GM18951 (cell line): Measurements from ENCODE around the gene TMEM208.

Experiments used
- POLR2A ChIP-seq: IDR thresholded peaks from 4 replicates; pipeline ENCODE4 v1.6.1; 2011; ENCODE audit warnings: mild to moderate bottlenecking; ENCODE audit not compliant: insufficient read length, insufficient read depth; ENCODE audit errors: extremely low read depth
- in situ Hi-C: fragments of 300-500 bp; cut with MboI; formaldehyde crosslinking; loops from one replicate; pipeline ENCODE4 v1.12.0; 2022; ENCODE audit warnings: low sequenced_read_pairs, mixed read lengths, inconsistent platforms; ENCODE audit not compliant: unreplicated experiment

TMEM208 gene

GRCh38 chr16:67249178-67250044 lies 22.5 kb downstream of the TMEM208 start:
- in situ Hi-C loops: no loop called here
- TF ChIP-seq POLR2A: no peak

- no peak for TF ChIP-seq POLR2A
- in situ Hi-C loops: no loop called here
Observed at GRCh38 chr16:67250045-67250327, 23.1 kb downstream of the TMEM208 start.

GRCh38 chr16:67252609-67253497 lies 25.9 kb downstream of the TMEM208 start:
- in situ Hi-C loops: no loop called here
- TF ChIP-seq POLR2A: no peak

GRCh38 chr16:67254801-67255552 lies 28.0 kb downstream of the TMEM208 start:
- TF ChIP-seq POLR2A: no peak
- in situ Hi-C loops: no loop called here

- TF ChIP-seq POLR2A: no peak
- in situ Hi-C loops: no loop called here
Observed at GRCh38 chr16:67255553-67256221, 28.8 kb downstream of the TMEM208 start.

GRCh38 chr16:67256701-67257230 lies 29.8 kb downstream of the TMEM208 start:
- TF ChIP-seq POLR2A: no peak
- in situ Hi-C loops: no loop called here

GRCh38 chr16:67257486-67258160 lies 30.7 kb downstream of the TMEM208 start:
- TF ChIP-seq POLR2A: no peak
- in situ Hi-C loops: no loop called here

- in situ Hi-C loops: no loop called here
Observed at GRCh38 chr16:67258161-67258835, 31.4 kb downstream of the TMEM208 start.

GRCh38 chr16:67259705-67260104 lies 32.8 kb downstream of the TMEM208 start:
- TF ChIP-seq POLR2A: no peak
- in situ Hi-C loops: no loop called here

More at GRCh38 chr16:67258161-67258835, 31.4 kb downstream of the TMEM208 start:
- no peak for TF ChIP-seq POLR2A

GRCh38 chr16:67260426-67261063 lies 33.6 kb downstream of the TMEM208 start:
- in situ Hi-C loops: no loop called here
- no peak for TF ChIP-seq POLR2A

GRCh38 chr16:67263201-67263600 lies 36.3 kb downstream of the TMEM208 start:
- in situ Hi-C loops: no loop called here
- no peak for TF ChIP-seq POLR2A
